SKM-1 treated with dmso at 0.1 percent for 144 hours (cell line): ENCODE results near the gene PTPRQ.
"Not testable (repeated sequence)": the region's sequence is repeated elsewhere in the genome, so short reads cannot be mapped to it uniquely, and the experiment has no call there.

Source experiments
- DNase-seq: peaks from one replicate; lab custom pipeline; 2025; ENCODE audit not compliant: unreplicated experiment; lab: John Stamatoyannopoulos, UW

The PTPRQ gene

GRCh38 chr12:80634903-80635302, 190.9 kb downstream of the PTPRQ start:
- DNase-seq = no peak

- no peak for DNase-seq
These were observed 192.8 kb downstream of the PTPRQ start for GRCh38 chr12:80636832-80637231.

- DNase-seq = no peak
These were observed 197.9 kb downstream of the PTPRQ start for GRCh38 chr12:80641936-80642335.

GRCh38 chr12:80643961-80644360, 199.9 kb downstream of the PTPRQ start:
- DNase-seq = no peak

- no peak for DNase-seq
These were observed 204.8 kb downstream of the PTPRQ start for GRCh38 chr12:80648881-80649280.

- no peak for DNase-seq
These were observed 211.7 kb downstream of the PTPRQ start for GRCh38 chr12:80655751-80656150.

- no peak for DNase-seq
These were observed 215.6 kb downstream of the PTPRQ start for GRCh38 chr12:80659512-80660063.

GRCh38 chr12:80662586-80662985, 218.6 kb downstream of the PTPRQ start:
- no peak for DNase-seq

- DNase-seq = no peak
These were observed 226.2 kb downstream of the PTPRQ start for GRCh38 chr12:80670214-80670613.

- DNase-seq = not testable (repeated sequence)
These were observed 232.1 kb downstream of the PTPRQ start for GRCh38 chr12:80676042-80676636.

- DNase-seq = no peak
These were observed 232.8 kb downstream of the PTPRQ start for GRCh38 chr12:80676856-80677255.

GRCh38 chr12:80677994-80678393, 234.0 kb downstream of the PTPRQ start:
- no peak for DNase-seq

- DNase-seq = no peak
These were observed 235.5 kb downstream of the PTPRQ start for GRCh38 chr12:80679346-80680131.

GRCh38 chr12:80681287-80681686, 237.3 kb downstream of the PTPRQ start:
- DNase-seq = no peak

GRCh38 chr12:80681786-80682185, 237.8 kb downstream of the PTPRQ start:
- DNase-seq = no peak

GRCh38 chr12:80684077-80684495, 240.1 kb downstream of the PTPRQ start:
- DNase-seq = no peak

GRCh38 chr12:80690090-80690489, 246.1 kb downstream of the PTPRQ start:
- DNase-seq = no peak

- no peak for DNase-seq
These were observed 246.5 kb downstream of the PTPRQ start for GRCh38 chr12:80690513-80690912.

GRCh38 chr12:80692114-80692513, 248.1 kb downstream of the PTPRQ start:
- DNase-seq = no peak

- DNase-seq = no peak
These were observed 253.3 kb downstream of the PTPRQ start for GRCh38 chr12:80697270-80697887.

GRCh38 chr12:80698256-80698655, 254.2 kb downstream of the PTPRQ start:
- no peak for DNase-seq
